ENCODE data around the gene SDF4.
"Not testable (repeated sequence)": the region's sequence is repeated elsewhere in the genome, so short reads cannot be mapped to it uniquely, and the experiment has no call there.

The SDF4 gene

GRCh38 chr1:1202831-1203560 is 28.8 kb downstream of the SDF4 start:
- H3K4me3 ChIP-seq (ENCODE audit: low read length): no peak overlapping the region
- peaks cover 70% of the 10 kb centered on the region for H3K27me3 ChIP-seq (ENCODE audit: control insufficient read depth, insufficient read depth, low read length)
- no peaks in the 10 kb centered on the region for H3K36me3 ChIP-seq (ENCODE audit: control insufficient read depth, insufficient read depth, low read length)
- no peaks in the 10 kb centered on the region for H3K9me3 ChIP-seq (ENCODE audit: control insufficient read depth, low read length)
- H3K9ac ChIP-seq (ENCODE audit: low read length): no peak overlapping the region
- H3K4me1 ChIP-seq (ENCODE audit: control insufficient read depth, insufficient read depth, low read length): peaks cover 9% of the 10 kb centered on the region

GRCh38 chr1:1200876-1201810 is 30.7 kb downstream of the SDF4 start:
- H3K9me3 ChIP-seq (ENCODE audit: control insufficient read depth, low read length): no peaks in the 10 kb centered on the region
- H3K4me3 ChIP-seq (ENCODE audit: low read length): no peak overlapping the region
- H3K4me1 ChIP-seq (ENCODE audit: control insufficient read depth, insufficient read depth, low read length): peaks cover 4% of the 10 kb centered on the region
- H3K36me3 ChIP-seq (ENCODE audit: control insufficient read depth, insufficient read depth, low read length): no peaks in the 10 kb centered on the region
- H3K9ac ChIP-seq (ENCODE audit: low read length): no peak overlapping the region
- peaks cover 53% of the 10 kb centered on the region for H3K27me3 ChIP-seq (ENCODE audit: control insufficient read depth, insufficient read depth, low read length)

GRCh38 chr1:1199961-1200875 is 31.6 kb downstream of the SDF4 start:
- Histone ChIP-seq H3K9me3 (ENCODE audit: control insufficient read depth, low read length) (no peaks in the 10 kb centered on the region), H3K36me3 (ENCODE audit: control insufficient read depth, insufficient read depth, low read length) (no peaks in the 10 kb centered on the region), H3K9ac (ENCODE audit: low read length) (no peak overlapping the region), H3K4me3 (ENCODE audit: low read length) (no peak overlapping the region), H3K27me3 (ENCODE audit: control insufficient read depth, insufficient read depth, low read length) (peaks cover 43% of the 10 kb centered on the region), H3K4me1 (ENCODE audit: control insufficient read depth, insufficient read depth, low read length) (no peaks in the 10 kb centered on the region)

GRCh38 chr1:1199141-1199960 is 32.5 kb downstream of the SDF4 start:
- Histone ChIP-seq H3K27me3 (ENCODE audit: control insufficient read depth, insufficient read depth, low read length) (peaks cover 35% of the 10 kb centered on the region), H3K9ac (ENCODE audit: low read length) (no peak overlapping the region)

GRCh38 chr1:1198423-1199140 is 33.2 kb downstream of the SDF4 start:
- no peak overlapping the region for H3K4me3 ChIP-seq (ENCODE audit: low read length)
- peaks cover 31% of the 10 kb centered on the region for H3K27me3 ChIP-seq (ENCODE audit: control insufficient read depth, insufficient read depth, low read length)
- no peaks in the 10 kb centered on the region for H3K4me1 ChIP-seq (ENCODE audit: control insufficient read depth, insufficient read depth, low read length)
- H3K36me3 ChIP-seq (ENCODE audit: control insufficient read depth, insufficient read depth, low read length): no peaks in the 10 kb centered on the region
- H3K9ac ChIP-seq (ENCODE audit: low read length): no peak overlapping the region
- H3K9me3 ChIP-seq (ENCODE audit: control insufficient read depth, low read length): no peaks in the 10 kb centered on the region

More at GRCh38 chr1:1199141-1199960, 32.5 kb downstream of the SDF4 start:
- no peaks in the 10 kb centered on the region for H3K4me1 ChIP-seq (ENCODE audit: control insufficient read depth, insufficient read depth, low read length)
- no peak overlapping the region for H3K4me3 ChIP-seq (ENCODE audit: low read length)
- H3K9me3 ChIP-seq (ENCODE audit: control insufficient read depth, low read length): no peaks in the 10 kb centered on the region
- no peaks in the 10 kb centered on the region for H3K36me3 ChIP-seq (ENCODE audit: control insufficient read depth, insufficient read depth, low read length)

- Histone ChIP-seq H3K36me3 (ENCODE audit: control insufficient read depth, insufficient read depth, low read length) (no peaks in the 10 kb centered on the region), H3K4me3 (ENCODE audit: low read length) (no peak overlapping the region), H3K4me1 (ENCODE audit: control insufficient read depth, insufficient read depth, low read length) (no peaks in the 10 kb centered on the region), H3K27me3 (ENCODE audit: control insufficient read depth, insufficient read depth, low read length) (peaks cover 26% of the 10 kb centered on the region), H3K9me3 (ENCODE audit: control insufficient read depth, low read length) (no peaks in the 10 kb centered on the region), H3K9ac (ENCODE audit: low read length) (no peak overlapping the region)
Measured at GRCh38 chr1:1197551-1198422, 34.0 kb downstream of the SDF4 start.

- H3K9ac ChIP-seq (ENCODE audit: low read length): no peak overlapping the region
- H3K4me3 ChIP-seq (ENCODE audit: low read length): no peak overlapping the region
- peaks cover 23% of the 10 kb centered on the region for H3K27me3 ChIP-seq (ENCODE audit: control insufficient read depth, insufficient read depth, low read length)
- no peaks in the 10 kb centered on the region for H3K9me3 ChIP-seq (ENCODE audit: control insufficient read depth, low read length)
- H3K4me1 ChIP-seq (ENCODE audit: control insufficient read depth, insufficient read depth, low read length): no peaks in the 10 kb centered on the region
- H3K36me3 ChIP-seq (ENCODE audit: control insufficient read depth, insufficient read depth, low read length): no peaks in the 10 kb centered on the region
Measured at GRCh38 chr1:1197188-1197500, 34.7 kb downstream of the SDF4 start.

GRCh38 chr1:1196431-1197187 is 35.2 kb downstream of the SDF4 start:
- H3K9ac ChIP-seq (ENCODE audit: low read length): no peak overlapping the region
- H3K27me3 ChIP-seq (ENCODE audit: control insufficient read depth, insufficient read depth, low read length): peaks cover 23% of the 10 kb centered on the region
- H3K9me3 ChIP-seq (ENCODE audit: control insufficient read depth, low read length): no peaks in the 10 kb centered on the region
- no peaks in the 10 kb centered on the region for H3K4me1 ChIP-seq (ENCODE audit: control insufficient read depth, insufficient read depth, low read length)
- no peaks in the 10 kb centered on the region for H3K36me3 ChIP-seq (ENCODE audit: control insufficient read depth, insufficient read depth, low read length)
- no peak overlapping the region for H3K4me3 ChIP-seq (ENCODE audit: low read length)

GRCh38 chr1:1195726-1196125 is 36.1 kb downstream of the SDF4 start:
- H3K9ac ChIP-seq (ENCODE audit: low read length); H3K36me3 ChIP-seq (ENCODE audit: control insufficient read depth, insufficient read depth, low read length); H3K4me1 ChIP-seq (ENCODE audit: control insufficient read depth, insufficient read depth, low read length); H3K9me3 ChIP-seq (ENCODE audit: control insufficient read depth, low read length); H3K4me3 ChIP-seq (ENCODE audit: low read length): not testable (repeated sequence)
- peaks cover 20% of the 10 kb centered on the region for H3K27me3 ChIP-seq (ENCODE audit: control insufficient read depth, insufficient read depth, low read length)

GRCh38 chr1:1194723-1195122 is 37.1 kb downstream of the SDF4 start:
- Histone ChIP-seq H3K9me3 (ENCODE audit: control insufficient read depth, low read length) (no peaks in the 10 kb centered on the region), H3K9ac (ENCODE audit: low read length) (no peak overlapping the region), H3K4me1 (ENCODE audit: control insufficient read depth, insufficient read depth, low read length) (no peaks in the 10 kb centered on the region), H3K27me3 (ENCODE audit: control insufficient read depth, insufficient read depth, low read length) (peaks cover 10% of the 10 kb centered on the region), H3K36me3 (ENCODE audit: control insufficient read depth, insufficient read depth, low read length) (no peaks in the 10 kb centered on the region), H3K4me3 (ENCODE audit: low read length) (no peak overlapping the region)
